Neural progenitor cell (in vitro differentiated cells): Measurements from ENCODE around the gene FBRSL1.

Experiments
- EZH2 ChIP-seq: fragments of 200-600 bp; sonication (generic); IDR thresholded peaks from 2 replicates; pipeline ENCODE4 v1.6.1; 2017; ENCODE audit warnings: antibody characterized with exemption, mild to moderate bottlenecking, moderate library complexity
- EZH2phosphoT487 ChIP-seq: fragments of 200-600 bp; sonication (generic); IDR thresholded peaks from 2 replicates; pipeline ENCODE4 v1.6.1; 2017; ENCODE audit warnings: antibody characterized with exemption
- TF ChIP-seq, protein P1 (sequence below): fragments of 200-600 bp; sonication (generic); IDR thresholded peaks from 2 replicates; pipeline ENCODE4 v1.5.1; 2017; ENCODE audit warnings: antibody characterized with exemption, mild to moderate bottlenecking

GRCh38 chr12:132535019-132535418 is 45.1 kb downstream of the FBRSL1 start:
- TF ChIP-seq, protein P1, sequence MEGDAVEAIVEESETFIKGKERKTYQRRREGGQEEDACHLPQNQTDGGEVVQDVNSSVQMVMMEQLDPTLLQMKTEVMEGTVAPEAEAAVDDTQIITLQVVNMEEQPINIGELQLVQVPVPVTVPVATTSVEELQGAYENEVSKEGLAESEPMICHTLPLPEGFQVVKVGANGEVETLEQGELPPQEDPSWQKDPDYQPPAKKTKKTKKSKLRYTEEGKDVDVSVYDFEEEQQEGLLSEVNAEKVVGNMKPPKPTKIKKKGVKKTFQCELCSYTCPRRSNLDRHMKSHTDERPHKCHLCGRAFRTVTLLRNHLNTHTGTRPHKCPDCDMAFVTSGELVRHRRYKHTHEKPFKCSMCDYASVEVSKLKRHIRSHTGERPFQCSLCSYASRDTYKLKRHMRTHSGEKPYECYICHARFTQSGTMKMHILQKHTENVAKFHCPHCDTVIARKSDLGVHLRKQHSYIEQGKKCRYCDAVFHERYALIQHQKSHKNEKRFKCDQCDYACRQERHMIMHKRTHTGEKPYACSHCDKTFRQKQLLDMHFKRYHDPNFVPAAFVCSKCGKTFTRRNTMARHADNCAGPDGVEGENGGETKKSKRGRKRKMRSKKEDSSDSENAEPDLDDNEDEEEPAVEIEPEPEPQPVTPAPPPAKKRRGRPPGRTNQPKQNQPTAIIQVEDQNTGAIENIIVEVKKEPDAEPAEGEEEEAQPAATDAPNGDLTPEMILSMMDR, result no peak
- TF ChIP-seq EZH2phosphoT487 (no peak), EZH2 (no peak)
